Gastroesophageal sphincter (tissue), 4 donors: ENCODE measurements around the gene TTLL9. TPM values are rescaled to one million over a fixed set of nuclear protein-coding genes. Genes with fewer than 3 reads are reported as not detected.
A peak's percentile ranks its signal among the peaks of the same experiment; 100 is the strongest.

Experiments used
- ATAC-seq: fragments of 150-250 bp; one replicate; pipeline ENCODE4 v1.9.1; 2016; ENCODE audit warnings: mild to moderate bottlenecking, moderate library complexity
- H3K27ac ChIP-seq, 4 donors: fragments of 200-600 bp; sonication (generic) in 3 of 4; 1 replicate in 3 of 4; 2 replicates in 1 of 4; pipeline ENCODE4 v1.5.1; 2016 to 2019
- H3K27me3 ChIP-seq: fragments of 200-600 bp; sonication (generic); one replicate; pipeline ENCODE4 v1.5.1; 2019
- H3K36me3 ChIP-seq, 2 donors: fragments of 200-600 bp; sonication (generic); one replicate each; pipeline ENCODE4 v1.5.1; 2019; ENCODE audit warnings: control low read depth in 1 of 2
- H3K4me1 ChIP-seq, 3 donors: fragments of 200-600 bp; sonication (generic); 1 replicate in 2 of 3; 2 replicates in 1 of 3; pipeline ENCODE4 v1.5.1; 2016 to 2019; ENCODE audit warnings: control low read depth in 2 of 3
- H3K4me3 ChIP-seq, 2 donors: fragments of 200-600 bp; sonication (generic); one replicate each; pipeline ENCODE4 v1.5.1; 2019; ENCODE audit warnings: mild to moderate bottlenecking in 1 of 2, moderate library complexity in 1 of 2
- H3K9me3 ChIP-seq, 3 donors: fragments of 200-600 bp; sonication (generic); one replicate each; pipeline ENCODE4 v1.5.1; 2017 to 2019; ENCODE audit warnings: control low read depth in 2 of 3
- CTCF ChIP-seq, 4 experiments: fragments of 200-600 bp in 2 of 4; fragments of 450-650 bp in 2 of 4; sonication (generic) in 1 of 4; IDR thresholded peaks; one replicate each; pipeline ENCODE4 v1.5.1; 2017 to 2019; ENCODE audit warnings: antibody characterized with exemption in 4 of 4, mild to moderate bottlenecking in 2 of 4, moderate library complexity in 2 of 4
- EP300 ChIP-seq: sonication (generic); formaldehyde crosslinking; IDR thresholded peaks from one replicate; pipeline ENCODE4 v1.6.1; 2017; ENCODE audit warnings: antibody characterized with exemption, mild to moderate bottlenecking
- POLR2A ChIP-seq, 2 donors: fragments of 450-650 bp; IDR thresholded peaks; one replicate each; pipeline ENCODE4 v1.6.1; 2017; ENCODE audit warnings: antibody characterized with exemption in 2 of 2, mild to moderate bottlenecking in 2 of 2, moderate library complexity in 1 of 2
- POLR2AphosphoS5 ChIP-seq: sonication (generic); formaldehyde crosslinking; IDR thresholded peaks from one replicate; pipeline ENCODE4 v1.6.1; 2017; ENCODE audit warnings: antibody characterized with exemption
- WGBS, 2 donors: methylation state at CpG; one replicate each; pipeline ENCODE4 v1.1.5; 2018; ENCODE audit warnings: low coverage in 1 of 2; 5-methylcytosine and 5-hydroxymethylcytosine counted together
- total RNA-seq, 4 donors: library from RNA; depleted of rRNA; stranded (reverse); fragments of >200 nt; gene quantifications; one replicate each; pipeline ENCODE4 v1.1.0, GENCODE V29; 2016

The TTLL9 gene
- total RNA-seq, result under 1 TPM in 1 of 4 donors, not detected in 3; 0.47 TPM

- WGBS, 2 donors, result 0 to 1% methylated on average over 10 to 20 of the region's 80 CpGs
- Histone ChIP-seq H3K4me1 (peaks cover 0 to 24% (median 8%) of the 10 kb centered on the region in 3 donors), H3K27ac (peak within 1 kb of the TSS in 3 of 4 donors; percentile 65 to 77 (median 68)), H3K27me3 (no peaks in the 10 kb centered on the region), H3K4me3 (peak within 1 kb of the TSS; percentile 36 to 88), H3K9me3 (no peaks in the 10 kb centered on the region), H3K36me3 (no peaks in the 10 kb centered on the region)
- ATAC-seq, result peak; percentile 91
- TF ChIP-seq CTCF (IDR thresholded peaks at IDR 0.05) (no peak), EP300 (no peak), POLR2AphosphoS5 (no peak), POLR2A (IDR thresholded peaks at IDR 0.05) (no peak)
These were observed at the start of gene TTLL9, which contains the start of gene DUSP15 for GRCh38 chr20:31869942-31870725. TTLL9 (plus strand) TSS chr20:31870634; CDS start chr20:31871127, 493 bp downstream. DUSP15 (minus strand) TSS chr20:31870527; CDS start chr20:31870337, 190 bp downstream.

GRCh38 chr20:31821427-31821826, 49.0 kb upstream of the TTLL9 start:
- H3K4me3 ChIP-seq, result no peak overlapping the region
- no peaks in the 10 kb centered on the region for H3K27me3 ChIP-seq
- H3K27ac ChIP-seq, result no peak overlapping the region
- WGBS, 2 donors, result 52 to 60% methylated on average over 1 to 2 of the region's 5 CpGs
- H3K9me3 ChIP-seq, result no peaks in the 10 kb centered on the region
- TF ChIP-seq POLR2AphosphoS5, result no peak
- TF ChIP-seq CTCF (IDR thresholded peaks at IDR 0.05), result no peak
- no peak for TF ChIP-seq EP300
- no peak for TF ChIP-seq POLR2A (IDR thresholded peaks at IDR 0.05)
- no peak for ATAC-seq
- peaks cover 0 to 14% (median 3%) of the 10 kb centered on the region in 3 donors for H3K4me1 ChIP-seq
- no peaks in the 10 kb centered on the region for H3K36me3 ChIP-seq

GRCh38 chr20:31822421-31823330, 47.8 kb upstream of the TTLL9 start:
- TF ChIP-seq EP300, result no peak
- peak; percentile 21 for TF ChIP-seq POLR2AphosphoS5
- TF ChIP-seq CTCF (IDR thresholded peaks at IDR 0.05), result peak in 3 of 4 experiments; percentile 98
- H3K4me1 ChIP-seq, result peaks cover 0 to 14% (median 3%) of the 10 kb centered on the region in 3 donors
- H3K27me3 ChIP-seq, result no peaks in the 10 kb centered on the region
- H3K9me3 ChIP-seq, result no peaks in the 10 kb centered on the region
- 0 to 8% methylated on average over 1 to 7 of the region's 29 CpGs for WGBS, 2 donors
- peak overlapping the region in 2 of 4 donors; percentile 31 to 55 for H3K27ac ChIP-seq
- peak; percentile 85 for ATAC-seq
- no peaks in the 10 kb centered on the region for H3K36me3 ChIP-seq
- H3K4me3 ChIP-seq, result peak overlapping the region in 1 of 2 donors; percentile 17

GRCh38 chr20:31823360-31824124, 46.9 kb upstream of the TTLL9 start:
- peaks cover 0 to 14% (median 3%) of the 10 kb centered on the region in 3 donors for H3K4me1 ChIP-seq
- no peaks in the 10 kb centered on the region for H3K27me3 ChIP-seq
- no peak overlapping the region for H3K4me3 ChIP-seq
- no peak overlapping the region for H3K27ac ChIP-seq
- H3K9me3 ChIP-seq, result no peaks in the 10 kb centered on the region
- WGBS, 2 donors, result 39 to 92% methylated on average over 2 to 3 of the region's 14 CpGs
- no peaks in the 10 kb centered on the region for H3K36me3 ChIP-seq
- TF ChIP-seq POLR2AphosphoS5 (no peak), CTCF (IDR thresholded peaks at IDR 0.05) (peak in 1 of 4 experiments; percentile 2)
- no peak for ATAC-seq
